Neuronal stem cell (in vitro differentiated cells): ENCODE measurements around the gene MEIKIN.

Experiments
- DNase-seq: peaks from one replicate; pipeline ENCODE4 v3.0.0-alpha.2; 2013; ENCODE audit warnings: low spot score
- H2AFZ ChIP-seq: one replicate; pipeline ENCODE4 v1.6.1; 2013; ENCODE audit warnings: mild to moderate bottlenecking, low read length, inconsistent platforms
- H2AK5ac ChIP-seq: 2 replicates; pipeline ENCODE4 v1.6.1; 2013; ENCODE audit warnings: low read depth, mild to moderate bottlenecking, inconsistent platforms, low read length, moderate library complexity, mixed read lengths
- H2BK120ac ChIP-seq: 2 replicates; pipeline ENCODE4 v1.6.1; 2013; ENCODE audit warnings: low read depth, mild to moderate bottlenecking, inconsistent platforms, low read length, moderate library complexity, mixed read lengths
- H2BK12ac ChIP-seq: one replicate; pipeline ENCODE4 v1.6.1; 2013; ENCODE audit warnings: low read length, inconsistent platforms
- H2BK15ac ChIP-seq: 2 replicates; pipeline ENCODE4 v1.6.1; 2013; ENCODE audit warnings: mild to moderate bottlenecking, low read length, inconsistent platforms, mixed read lengths
- H2BK5ac ChIP-seq: one replicate; pipeline ENCODE4 v1.6.1; 2013; ENCODE audit warnings: inconsistent platforms, mild to moderate bottlenecking, low read length, moderate library complexity
- H3K14ac ChIP-seq: one replicate; pipeline ENCODE4 v1.6.1; 2013; ENCODE audit warnings: low read length, inconsistent platforms
- H3K18ac ChIP-seq: 2 replicates; pipeline ENCODE4 v1.6.1; 2013; ENCODE audit warnings: low read length, inconsistent platforms
- H3K23ac ChIP-seq: 2 replicates; pipeline ENCODE4 v1.6.1; 2013; ENCODE audit warnings: low read depth, mild to moderate bottlenecking, mixed read lengths, low read length, inconsistent platforms; ENCODE audit not compliant: poor library complexity
- H3K27ac ChIP-seq: replicated peaks from 3 replicates; pipeline ENCODE4 v1.5.1; 2013; ENCODE audit warnings: low read length, inconsistent platforms
- H3K27me3 ChIP-seq, 3 experiments: 2 replicates each; pipeline ENCODE4 v1.6.1; 2013; ENCODE audit warnings: low read length in 3 of 3, mild to moderate bottlenecking in 2 of 3, inconsistent platforms in 1 of 3, low read depth in 1 of 3, mixed read lengths in 1 of 3, moderate library complexity in 1 of 3; ENCODE audit not compliant: control insufficient read depth in 3 of 3, insufficient read depth in 3 of 3
- H3K36me3 ChIP-seq, 2 donors: replicated peaks in 1 of 2; 2 replicates each; pipeline ENCODE4 v1.6.1; 2013; ENCODE audit warnings: low read length in 2 of 2; ENCODE audit not compliant: control insufficient read depth in 2 of 2, insufficient read depth in 2 of 2
- H3K4ac ChIP-seq: 2 replicates; pipeline ENCODE4 v1.6.1; 2013; ENCODE audit warnings: inconsistent platforms, mild to moderate bottlenecking, low read length, moderate library complexity
- H3K4me1 ChIP-seq, 2 donors: 1 replicate in 1 of 2; 2 replicates in 1 of 2; pipeline ENCODE4 v1.6.1; 2013; ENCODE audit warnings: low read length in 2 of 2, low read depth in 1 of 2; ENCODE audit not compliant: control insufficient read depth in 2 of 2, insufficient read depth in 1 of 2
- H3K4me2 ChIP-seq: one replicate; pipeline ENCODE4 v1.6.1; 2013; ENCODE audit warnings: mild to moderate bottlenecking, low read length, inconsistent platforms; ENCODE audit not compliant: insufficient read depth, poor library complexity, severe bottlenecking
- H3K4me3 ChIP-seq, 2 donors: 2 replicates each; pipeline ENCODE4 v1.5.1; 2013; ENCODE audit warnings: low read length in 2 of 2, mild to moderate bottlenecking in 2 of 2, inconsistent platforms in 1 of 2, moderate library complexity in 1 of 2
- H3K79me1 ChIP-seq: one replicate; pipeline ENCODE4 v1.6.1; 2013; ENCODE audit warnings: low read depth, mild to moderate bottlenecking, inconsistent platforms, low read length, moderate library complexity
- H3K9ac ChIP-seq: one replicate; pipeline ENCODE4 v1.6.1; 2013; ENCODE audit warnings: mild to moderate bottlenecking, low read depth, low read length, inconsistent platforms; ENCODE audit not compliant: poor library complexity
- H3K9me3 ChIP-seq, 2 donors: replicated peaks in 1 of 2; 2 replicates each; pipeline versions ENCODE3 to v1.6.1; 2013; ENCODE audit warnings: low read length in 2 of 2, mild to moderate bottlenecking in 2 of 2, inconsistent platforms in 1 of 2, low read depth in 1 of 2, mixed read lengths in 1 of 2, moderate library complexity in 1 of 2; ENCODE audit not compliant: control insufficient read depth in 2 of 2, insufficient read depth in 1 of 2
- H4K8ac ChIP-seq: one replicate; pipeline ENCODE4 v1.6.1; 2013; ENCODE audit warnings: low read depth, mild to moderate bottlenecking, inconsistent platforms, low read length, moderate library complexity
- H4K91ac ChIP-seq: one replicate; pipeline ENCODE4 v1.6.1; 2013; ENCODE audit warnings: low read length, low read depth, mild to moderate bottlenecking, inconsistent platforms; ENCODE audit not compliant: poor library complexity
- WGBS, 2 donors: extraction: QIAGEN DNeasy Blood & Tissue Kit; methylation state at CpG; one replicate each; pipeline ENCODE4 v1.1.7; 2013; ENCODE audit warnings: missing lambda C conversion rate in 2 of 2, mixed read lengths in 1 of 2; ENCODE audit not compliant: insufficient read length in 2 of 2, insufficient replicate concordance in 1 of 2; ENCODE audit errors: extremely low coverage in 2 of 2; 5-methylcytosine and 5-hydroxymethylcytosine counted together

MEIKIN gene

DNA sequence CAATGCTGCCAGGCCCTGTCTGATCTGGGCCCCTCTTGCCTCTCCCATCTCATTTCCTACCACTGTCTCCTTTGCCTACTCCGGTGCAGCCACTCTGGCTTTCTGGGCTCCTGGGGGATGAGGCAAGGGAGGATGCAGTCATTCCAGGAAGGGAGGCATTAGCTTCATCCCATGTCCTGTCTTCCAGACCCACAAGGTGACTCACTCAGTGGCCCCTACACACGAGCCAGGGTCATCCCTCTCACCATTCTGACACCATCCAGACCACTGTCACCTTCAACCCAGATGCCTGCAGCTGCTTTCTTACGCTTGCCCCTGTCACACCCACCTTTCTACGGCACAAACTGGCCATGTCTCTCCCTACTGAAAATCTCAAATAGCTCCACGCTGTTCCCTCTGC, 46.9 kb upstream of the MEIKIN start:
- Histone ChIP-seq H3K4ac (no peak overlapping the region), H3K79me1 (no peaks in the 10 kb centered on the region), H3K4me1 (peaks cover 0 to 8% of the 10 kb centered on the region in 2 donors), H3K23ac (no peak overlapping the region), H3K4me2 (no peak overlapping the region), H2BK15ac (no peak overlapping the region), H3K18ac (no peak overlapping the region), H2BK120ac (no peak overlapping the region), H4K91ac (no peak overlapping the region), H3K9ac (no peak overlapping the region), H3K27ac (no peak overlapping the region), H2AFZ (no peak overlapping the region), H3K36me3 (no peaks in the 10 kb centered on the region), H2BK12ac (no peak overlapping the region), H2AK5ac (no peak overlapping the region), H3K4me3 (no peak overlapping the region), H3K9me3 (no peaks in the 10 kb centered on the region), H3K14ac (no peak overlapping the region), H2BK5ac (no peak overlapping the region), H4K8ac (no peak overlapping the region), H3K27me3 (no peaks in the 10 kb centered on the region)
- DNase-seq: no peak
- no CpG with 5 or more reads among the region's 5 CpGs for WGBS, 2 donors

DNA sequence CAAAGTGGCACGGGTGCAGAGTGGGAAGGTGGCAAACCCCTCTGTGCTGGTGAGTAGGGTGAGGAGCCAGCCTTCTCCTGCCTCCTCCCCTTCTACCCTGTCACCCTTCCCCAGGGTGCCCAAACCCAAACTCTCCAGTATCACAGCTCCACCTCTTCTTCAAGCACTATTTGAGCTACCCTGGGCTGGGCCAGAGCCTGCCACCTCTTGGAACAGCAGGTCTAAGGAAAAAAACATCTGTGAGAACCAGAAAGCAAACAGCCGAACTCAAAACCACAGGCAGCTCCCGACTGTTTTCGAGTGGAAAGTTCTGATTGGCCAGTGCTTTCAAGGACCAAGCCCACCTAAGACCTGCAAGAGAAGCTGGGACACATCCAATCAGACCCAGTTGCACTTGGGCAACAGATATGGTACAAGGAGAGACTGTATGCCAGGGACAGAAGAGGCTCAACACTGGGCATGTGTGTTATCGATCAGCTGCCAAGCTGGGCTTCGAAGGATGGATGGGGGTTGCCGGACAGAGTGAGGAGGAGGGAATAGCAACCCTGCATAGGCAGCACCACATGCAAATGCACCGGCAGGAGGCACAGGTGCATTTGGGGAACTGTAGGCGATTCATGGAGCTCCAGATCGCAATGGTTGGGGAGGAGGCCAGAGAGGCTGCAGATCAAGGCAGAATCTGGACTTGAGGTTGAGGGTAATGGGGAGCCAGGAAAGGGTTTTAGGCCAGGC, 46.3 kb upstream of the MEIKIN start:
- no CpG with 5 or more reads among the region's 10 CpGs for WGBS, 2 donors
- no peak overlapping the region for H2BK120ac ChIP-seq
- no peak overlapping the region for H2BK12ac ChIP-seq
- no peak overlapping the region for H3K9ac ChIP-seq
- no peak overlapping the region for H3K18ac ChIP-seq
- no peak overlapping the region for H4K91ac ChIP-seq
- H3K27ac ChIP-seq: no peak overlapping the region
- H3K79me1 ChIP-seq: no peaks in the 10 kb centered on the region
- no peak overlapping the region for H3K4ac ChIP-seq
- H2AK5ac ChIP-seq: no peak overlapping the region
- H2BK5ac ChIP-seq: no peak overlapping the region
- no peak overlapping the region for H4K8ac ChIP-seq
- H3K9me3 ChIP-seq: no peaks in the 10 kb centered on the region
- H3K23ac ChIP-seq: no peak overlapping the region
- H3K27me3 ChIP-seq: no peaks in the 10 kb centered on the region
- H3K36me3 ChIP-seq: no peaks in the 10 kb centered on the region
- H2BK15ac ChIP-seq: no peak overlapping the region
- H3K4me2 ChIP-seq: no peak overlapping the region
- no peak overlapping the region for H2AFZ ChIP-seq
- no peak overlapping the region for H3K14ac ChIP-seq
- no peak for DNase-seq
- H3K4me1 ChIP-seq: peaks cover 0 to 8% of the 10 kb centered on the region in 2 donors
- no peak overlapping the region for H3K4me3 ChIP-seq

DNA sequence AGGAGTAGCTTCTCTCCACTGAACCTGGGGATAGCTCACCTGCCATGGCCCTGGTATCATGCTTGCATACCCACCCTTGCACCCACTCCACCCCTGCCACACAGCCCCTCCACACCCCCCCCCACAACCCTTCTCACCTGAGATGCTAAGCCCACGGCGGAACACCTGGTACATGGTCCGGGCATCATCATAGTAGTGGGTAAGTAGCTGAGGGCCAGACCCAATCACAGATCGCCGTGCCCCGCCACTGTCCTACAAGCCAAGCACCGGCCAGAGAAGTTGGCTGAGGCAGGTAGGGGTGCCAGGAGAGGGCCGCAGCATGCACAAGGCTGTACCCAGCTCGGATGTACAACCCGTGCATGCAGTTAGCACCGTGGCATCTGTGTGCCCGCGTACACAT, 45.3 kb upstream of the MEIKIN start:
- no peak overlapping the region for H4K91ac ChIP-seq
- no peak overlapping the region for H4K8ac ChIP-seq
- WGBS, 2 donors: no CpG with 5 or more reads among the region's 13 CpGs
- H3K4ac ChIP-seq: no peak overlapping the region
- no peak overlapping the region for H3K18ac ChIP-seq
- no peak overlapping the region for H2BK12ac ChIP-seq
- no peaks in the 10 kb centered on the region for H3K9me3 ChIP-seq
- H3K36me3 ChIP-seq: no peaks in the 10 kb centered on the region
- no peak overlapping the region for H3K4me3 ChIP-seq
- H3K79me1 ChIP-seq: no peaks in the 10 kb centered on the region
- H3K27ac ChIP-seq: no peak overlapping the region
- H2AFZ ChIP-seq: no peak overlapping the region
- no peak overlapping the region for H3K4me2 ChIP-seq
- no peak overlapping the region for H2BK5ac ChIP-seq
- no peak overlapping the region for H3K14ac ChIP-seq
- no peak overlapping the region for H3K23ac ChIP-seq
- no peaks in the 10 kb centered on the region for H3K27me3 ChIP-seq
- no peak overlapping the region for H2BK120ac ChIP-seq
- peaks cover 0 to 8% of the 10 kb centered on the region in 2 donors for H3K4me1 ChIP-seq
- H3K9ac ChIP-seq: no peak overlapping the region
- DNase-seq: no peak
- H2BK15ac ChIP-seq: no peak overlapping the region
- H2AK5ac ChIP-seq: no peak overlapping the region

DNA sequence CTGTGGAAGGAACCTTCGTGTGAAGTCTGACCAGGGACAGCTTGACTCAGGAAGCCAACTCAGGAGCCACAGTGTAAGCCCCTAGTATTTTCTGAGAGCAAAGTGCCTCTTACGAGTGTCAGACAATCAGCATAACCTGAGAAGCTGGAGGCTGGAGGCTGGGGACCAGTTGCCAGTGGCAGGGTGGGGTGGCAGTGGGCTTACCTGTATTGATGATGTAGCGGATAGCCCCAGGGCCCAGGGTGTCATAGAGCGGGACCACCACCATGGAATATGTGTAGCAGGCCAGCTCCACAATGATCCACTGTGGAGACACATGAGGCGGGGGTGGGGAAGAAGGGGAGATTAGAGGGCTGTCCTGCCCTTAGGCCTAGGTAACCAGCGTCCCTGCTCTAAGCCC, 43.1 kb upstream of the MEIKIN start:
- WGBS, 2 donors: no CpG with 5 or more reads among the region's 6 CpGs
- no peak overlapping the region for H2AFZ ChIP-seq
- no peaks in the 10 kb centered on the region for H3K27me3 ChIP-seq
- H3K9me3 ChIP-seq: no peaks in the 10 kb centered on the region
- H3K4me3 ChIP-seq: no peak overlapping the region
- H2AK5ac ChIP-seq: no peak overlapping the region
- no peak overlapping the region for H3K4ac ChIP-seq
- no peak overlapping the region for H2BK5ac ChIP-seq
- H3K4me1 ChIP-seq: peaks cover 0 to 2% of the 10 kb centered on the region in 2 donors
- no peak for DNase-seq
- H4K91ac ChIP-seq: no peak overlapping the region
- no peaks in the 10 kb centered on the region for H3K79me1 ChIP-seq
- no peak overlapping the region for H2BK120ac ChIP-seq
- H3K23ac ChIP-seq: no peak overlapping the region
- no peak overlapping the region for H3K14ac ChIP-seq
- no peak overlapping the region for H2BK12ac ChIP-seq
- no peak overlapping the region for H3K9ac ChIP-seq
- no peak overlapping the region for H3K27ac ChIP-seq
- H3K18ac ChIP-seq: peak overlapping the region; percentile 2
- no peak overlapping the region for H2BK15ac ChIP-seq
- H4K8ac ChIP-seq: no peak overlapping the region
- no peak overlapping the region for H3K4me2 ChIP-seq
- H3K36me3 ChIP-seq: no peaks in the 10 kb centered on the region
